ENCODE results near the gene TCF20. TPM values are rescaled to one million over a fixed set of nuclear protein-coding genes. Genes with fewer than 3 reads are reported as not detected.

Gene TCF20
- total RNA-seq, 2 experiments from 2014 or later: 58.7 to 58.9 TPM

DNA sequence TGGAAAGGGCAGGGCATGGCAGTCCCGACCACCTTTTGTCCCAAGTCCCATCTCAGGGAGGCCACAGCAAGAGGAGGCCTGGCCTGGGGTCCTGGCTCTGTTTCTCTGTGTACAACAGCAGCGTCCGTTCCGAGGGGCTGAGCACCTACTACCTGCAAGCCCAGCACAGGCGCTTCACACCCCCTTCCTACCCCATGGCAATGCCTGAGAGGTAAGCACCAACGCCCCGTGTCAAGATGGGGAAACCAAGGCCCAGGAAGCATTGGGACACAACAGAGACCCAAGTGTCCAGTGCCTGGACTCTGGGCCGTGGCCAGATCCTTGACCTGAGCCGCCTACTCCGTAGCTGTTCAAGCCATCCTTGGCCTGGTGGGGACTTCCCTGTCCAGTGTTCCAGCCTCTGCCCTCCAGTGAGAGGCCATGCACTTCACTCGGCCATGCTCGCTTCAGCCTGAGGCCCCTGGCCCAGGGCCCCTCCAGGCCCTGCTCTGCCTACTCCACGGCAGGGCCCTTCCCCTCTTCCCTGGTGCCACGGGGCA, 14.3 kb upstream of the TCF20 start:
- ChIA-PET POLR2A (interaction anchor here (1.0 kb wide), 1 partner anchor 8 kb away, joined by 3 read pairs; no protein-coding TSS in a partner anchor), CTCF (interaction anchor here (1.0 to 1.7 kb wide), 2 partner anchors 159 to 160 kb away, joined by 3 read pairs; no protein-coding TSS in a partner anchor)
- no peaks in the 10 kb centered on the region for H3K9me3 Mint-ChIP-seq
- H3K27me3 Mint-ChIP-seq: peaks cover 16% of the 10 kb centered on the region
- no peak overlapping the region for H3K27ac Mint-ChIP-seq
- intact Hi-C loops (cut with micrococcal nuclease): no loop called here
- ATAC-seq: no peak
- H3K4me1 Mint-ChIP-seq (ENCODE audit: low read depth): peaks cover 18% of the 10 kb centered on the region
- TF ChIP-seq, protein P1, sequence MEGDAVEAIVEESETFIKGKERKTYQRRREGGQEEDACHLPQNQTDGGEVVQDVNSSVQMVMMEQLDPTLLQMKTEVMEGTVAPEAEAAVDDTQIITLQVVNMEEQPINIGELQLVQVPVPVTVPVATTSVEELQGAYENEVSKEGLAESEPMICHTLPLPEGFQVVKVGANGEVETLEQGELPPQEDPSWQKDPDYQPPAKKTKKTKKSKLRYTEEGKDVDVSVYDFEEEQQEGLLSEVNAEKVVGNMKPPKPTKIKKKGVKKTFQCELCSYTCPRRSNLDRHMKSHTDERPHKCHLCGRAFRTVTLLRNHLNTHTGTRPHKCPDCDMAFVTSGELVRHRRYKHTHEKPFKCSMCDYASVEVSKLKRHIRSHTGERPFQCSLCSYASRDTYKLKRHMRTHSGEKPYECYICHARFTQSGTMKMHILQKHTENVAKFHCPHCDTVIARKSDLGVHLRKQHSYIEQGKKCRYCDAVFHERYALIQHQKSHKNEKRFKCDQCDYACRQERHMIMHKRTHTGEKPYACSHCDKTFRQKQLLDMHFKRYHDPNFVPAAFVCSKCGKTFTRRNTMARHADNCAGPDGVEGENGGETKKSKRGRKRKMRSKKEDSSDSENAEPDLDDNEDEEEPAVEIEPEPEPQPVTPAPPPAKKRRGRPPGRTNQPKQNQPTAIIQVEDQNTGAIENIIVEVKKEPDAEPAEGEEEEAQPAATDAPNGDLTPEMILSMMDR (IDR thresholded peaks at IDR 0.05): no peak
- no peaks in the 10 kb centered on the region for H3K36me3 Mint-ChIP-seq (ENCODE audit: low read depth)
- DNase-seq: no peak
- no peak overlapping the region for H3K4me3 Mint-ChIP-seq

DNA sequence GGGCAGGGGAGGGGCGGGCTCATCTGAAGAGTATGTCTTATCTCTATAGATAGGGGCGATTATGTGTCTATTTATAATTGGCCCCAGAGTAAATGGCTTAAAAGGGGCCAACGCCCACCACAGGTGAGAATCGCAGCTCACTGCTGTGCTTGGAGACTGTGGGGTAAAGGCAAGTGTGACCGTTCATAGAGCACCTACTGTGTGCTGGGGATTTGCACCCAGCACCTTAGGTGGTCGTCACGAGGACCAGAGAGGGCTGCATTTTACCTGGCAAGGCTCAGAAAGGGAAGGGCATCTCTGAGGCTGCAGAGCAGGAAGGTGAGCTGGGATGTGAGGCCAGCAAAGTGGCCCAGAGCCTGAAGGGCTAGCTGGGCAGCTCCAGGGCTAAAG, 13.7 kb upstream of the TCF20 start:
- intact Hi-C loops (cut with micrococcal nuclease): no loop called here
- TF ChIP-seq, protein P1 (IDR thresholded peaks at IDR 0.05): no peak
- Mint-ChIP-seq H3K27me3 (peaks cover 16% of the 10 kb centered on the region), H3K4me1 (ENCODE audit: low read depth) (peaks cover 18% of the 10 kb centered on the region), H3K36me3 (ENCODE audit: low read depth) (no peaks in the 10 kb centered on the region), H3K27ac (no peak overlapping the region), H3K4me3 (peak overlapping the region; percentile 62), H3K9me3 (no peaks in the 10 kb centered on the region)
- ATAC-seq (no peak), DNase-seq (no peak)
- ChIA-PET CTCF (no interaction called here), POLR2A (interaction anchor here (1.0 kb wide), 1 partner anchor 9 kb away, joined by 3 read pairs; no protein-coding TSS in a partner anchor)

DNA sequence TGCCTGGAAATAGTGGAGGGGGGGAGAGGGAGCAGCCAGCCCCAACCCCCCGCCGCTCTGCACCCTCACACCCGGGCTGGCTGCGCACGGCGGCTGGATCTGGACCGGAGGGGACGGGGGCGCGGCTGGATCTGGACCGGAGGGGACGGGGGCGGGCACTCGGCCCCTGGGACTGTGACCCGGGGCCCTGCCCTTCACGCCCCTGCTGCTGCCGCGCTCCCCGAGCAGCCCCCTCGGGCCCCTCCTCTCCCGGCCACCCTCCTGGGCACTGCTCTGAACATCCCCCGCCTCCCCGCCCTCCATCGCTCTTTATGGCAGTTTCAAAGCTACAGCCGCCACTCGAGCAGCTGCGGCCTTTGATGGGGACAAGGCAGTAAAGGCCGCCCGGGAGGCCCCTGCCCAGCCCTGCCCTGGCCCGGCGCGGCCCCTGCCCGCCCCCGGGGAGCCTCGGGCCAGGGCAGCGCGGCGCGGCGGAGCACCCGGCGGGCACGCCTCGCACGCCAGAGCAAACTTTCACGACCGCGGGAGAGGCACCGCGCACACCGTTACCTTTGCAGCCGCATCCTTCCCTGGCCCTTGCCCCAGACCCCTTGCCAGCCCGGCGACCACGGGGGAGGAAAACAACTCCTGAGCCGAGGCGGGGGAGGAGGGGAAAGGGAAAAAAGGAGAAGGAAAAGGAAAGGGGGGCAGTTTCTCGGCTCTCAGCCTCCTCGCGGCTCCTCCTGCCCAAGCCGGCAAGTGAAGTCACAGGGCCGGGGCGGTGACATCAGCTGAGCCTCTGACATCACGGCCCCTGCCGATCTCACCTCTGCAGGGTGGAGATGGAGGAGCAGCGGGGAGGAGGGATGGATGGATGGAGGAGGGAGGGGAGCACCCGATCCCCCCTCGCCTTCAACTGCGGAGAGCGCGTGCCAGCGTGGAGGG, 13.1 kb upstream of the TCF20 start:
- H3K4me1 Mint-ChIP-seq (ENCODE audit: low read depth): peaks cover 18% of the 10 kb centered on the region
- peak; percentile 60 for ATAC-seq
- DNase-seq: peak; percentile 71
- intact Hi-C loops (cut with micrococcal nuclease): no loop called here
- TF ChIP-seq, protein P1 (IDR thresholded peaks at IDR 0.05): no peak
- H3K36me3 Mint-ChIP-seq (ENCODE audit: low read depth): no peaks in the 10 kb centered on the region
- peaks cover 16% of the 10 kb centered on the region for H3K27me3 Mint-ChIP-seq
- peak overlapping the region; percentile 62 for H3K4me3 Mint-ChIP-seq
- H3K9me3 Mint-ChIP-seq: no peaks in the 10 kb centered on the region
- POLR2A ChIA-PET: interaction anchor here (1.0 kb wide), 1 partner anchor 9 kb away, joined by 3 read pairs; no protein-coding TSS in a partner anchor
- CTCF ChIA-PET: no interaction called here
- H3K27ac Mint-ChIP-seq: no peak overlapping the region

DNA sequence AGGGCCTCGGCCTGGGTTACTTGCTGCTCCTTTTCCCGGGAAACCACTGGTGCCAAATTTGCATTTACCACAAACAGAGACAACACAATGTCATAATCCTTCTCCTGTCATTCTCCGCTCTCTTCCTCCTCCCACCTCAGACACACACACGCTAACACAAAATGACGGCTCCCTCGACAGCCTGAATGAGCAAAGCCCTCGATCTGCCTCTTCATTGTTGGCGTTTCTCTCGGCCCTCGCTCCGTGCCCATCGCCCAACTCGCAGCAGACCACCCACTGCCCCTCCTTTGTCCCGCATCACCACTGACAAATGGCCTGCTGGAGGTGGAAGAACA, 12.5 kb upstream of the TCF20 start:
- no peaks in the 10 kb centered on the region for H3K9me3 Mint-ChIP-seq
- no peak overlapping the region for H3K4me3 Mint-ChIP-seq
- no peak overlapping the region for H3K27ac Mint-ChIP-seq
- H3K4me1 Mint-ChIP-seq (ENCODE audit: low read depth): peaks cover 18% of the 10 kb centered on the region
- POLR2A ChIA-PET: no interaction called here
- ATAC-seq (no peak), DNase-seq (no peak)
- H3K36me3 Mint-ChIP-seq (ENCODE audit: low read depth): no peaks in the 10 kb centered on the region
- intact Hi-C loops (cut with micrococcal nuclease): no loop called here
- TF ChIP-seq, protein P1 (IDR thresholded peaks at IDR 0.05): no peak
- CTCF ChIA-PET: no interaction called here
- H3K27me3 Mint-ChIP-seq: peaks cover 16% of the 10 kb centered on the region

Measured in activated CD8-positive, alpha-beta T cell treated with anti-CD3 and anti-CD28 coated beads for 36 hours (primary cell).